K562 (cell line): ENCODE measurements around the gene SLC49A3. TPM values are rescaled to one million over a fixed set of nuclear protein-coding genes. Genes with fewer than 3 reads are reported as not detected.
A peak's percentile ranks its signal among the peaks of the same experiment; 100 is the strongest.

Source experiments
- ATAC-seq: fragments of 200-7000 bp; cut with Tn5 transposase; 3 replicates; pipeline ENCODE4 v1.9.1; 2020; ENCODE audit warnings: moderate library complexity
- BruUV-seq: library from RNA; stranded (reverse); fragments of 400-500 nt; replicated peaks from 2 replicates; lab custom pipeline; 2021; lab: Mats Ljungman, UMichigan
- CTCF ChIA-PET: fragments of 300-600 bp; formaldehyde crosslinking; extraction: SDS; loops from one replicate; lab custom pipeline; 2021; ENCODE audit warnings: low intra/inter-chr PET ratio; lab: Yijun Ruan, JAX
- POLR2A ChIA-PET: fragments of 300-600, 350-650 bp; sonication (Branson Sonifier 250); formaldehyde crosslinking; extraction: SDS; loops from one replicate; lab custom pipeline; 2021; ENCODE audit warnings: antibody characterized with exemption, inconsistent platforms; lab: Yijun Ruan, JAX
- DNase-seq, 4 experiments: peaks; one replicate each; pipeline versions ENCODE4 v3.0.0 to v3.0.0-alpha.2; 2011 to 2018; ENCODE audit warnings: low spot score in 3 of 4, mixed read lengths in 3 of 4; ENCODE audit errors: extremely low read depth in 1 of 4
- FAIRE-seq: peaks from 2 replicates; lab custom pipeline; 2011; peaks lifted over from hg19 to GRCh38; lab: Jason Lieb, UNC
- H2AFZ ChIP-seq: 2 replicates; pipeline ENCODE4 v1.6.0; 2011; ENCODE audit warnings: low read depth, low read length, control low read depth, inconsistent platforms
- H3K27ac ChIP-seq: fragments of 200-600 bp; 3 replicates; pipeline ENCODE4 v1.8.0; 2011; ENCODE audit warnings: low read depth, mild to moderate bottlenecking, control low read depth, inconsistent platforms, low read length, moderate library complexity, mixed read lengths; ENCODE audit errors: extremely low read depth
- H3K27me3 ChIP-seq, 2 experiments: fragments of 300-600 bp in 1 of 2; 2 replicates in 1 of 2; 3 replicates in 1 of 2; pipeline versions ENCODE4 v1.6.0 to v1.8.0; 2011; ENCODE audit warnings: inconsistent platforms in 2 of 2, low read length in 2 of 2, mild to moderate bottlenecking in 1 of 2, mixed read lengths in 1 of 2, moderate library complexity in 1 of 2; ENCODE audit not compliant: control insufficient read depth in 2 of 2, insufficient read depth in 2 of 2
- H3K36me3 ChIP-seq: fragments of 300-600 bp; 3 replicates; pipeline ENCODE4 v1.8.0; 2011; ENCODE audit warnings: mild to moderate bottlenecking, low read length, inconsistent platforms; ENCODE audit not compliant: control insufficient read depth, insufficient read depth
- H3K4me1 ChIP-seq, 2 experiments: fragments of 200-600 bp in 1 of 2; replicated peaks in 1 of 2; 2 replicates in 1 of 2; 3 replicates in 1 of 2; pipeline versions ENCODE4 v1.5.1 to v1.8.0; 2011; ENCODE audit warnings: inconsistent platforms in 2 of 2, low read length in 2 of 2, mild to moderate bottlenecking in 1 of 2, mixed read lengths in 1 of 2, moderate library complexity in 1 of 2; ENCODE audit not compliant: control insufficient read depth in 2 of 2, insufficient read depth in 2 of 2
- H3K4me2 ChIP-seq: 2 replicates; pipeline ENCODE4 v1.6.1; 2011; ENCODE audit warnings: low read length, control low read depth, inconsistent platforms, mixed read lengths; ENCODE audit not compliant: insufficient read depth
- H3K4me3 ChIP-seq: fragments of 200-600 bp; sonication (generic), shearing (Covaris generic); 2 replicates; pipeline ENCODE4 v1.5.1; 2016; ENCODE audit warnings: control low read depth, inconsistent platforms
- H3K79me2 ChIP-seq: fragments of 200-600 bp; 3 replicates; pipeline ENCODE4 v1.8.0; 2011; ENCODE audit warnings: low read length, inconsistent platforms; ENCODE audit not compliant: control insufficient read depth, insufficient read depth
- H3K9ac ChIP-seq, 2 experiments: 2 replicates each; pipeline versions ENCODE4 v1.6.0 to v1.6.1; 2011; ENCODE audit warnings: low read depth in 2 of 2, low read length in 2 of 2, control low read depth in 1 of 2, inconsistent platforms in 1 of 2, mild to moderate bottlenecking in 1 of 2, mixed read lengths in 1 of 2; ENCODE audit not compliant: insufficient read depth in 1 of 2
- H3K9me1 ChIP-seq: one replicate; pipeline ENCODE4 v1.6.0; 2011; ENCODE audit warnings: inconsistent platforms, mild to moderate bottlenecking, low read length, moderate library complexity; ENCODE audit not compliant: control insufficient read depth, insufficient read depth
- H3K9me3 ChIP-seq: replicated peaks from 2 replicates; pipeline ENCODE4 v1.5.1; 2011; ENCODE audit warnings: low read depth, low read length, inconsistent platforms; ENCODE audit not compliant: control insufficient read depth, insufficient read depth
- H4K20me1 ChIP-seq: replicated peaks from 2 replicates; pipeline ENCODE4 v1.6.1; 2011; ENCODE audit warnings: low read length, inconsistent platforms, mixed read lengths; ENCODE audit not compliant: control insufficient read depth, insufficient read depth
- KAT2B ChIP-seq: IDR thresholded peaks from one replicate; pipeline ENCODE4 v1.6.1; 2012; ENCODE audit warnings: low read depth, mild to moderate bottlenecking, control low read depth, inconsistent platforms, low read length, moderate library complexity
- NEUROD1 ChIP-seq: fragments of 150-350 bp; IDR thresholded peaks from 2 replicates; pipeline ENCODE4 v1.6.1; 2014; ENCODE audit warnings: borderline replicate concordance, low read length, low read depth; ENCODE audit not compliant: partially characterized antibody
- PRMT5 ChIP-seq: sonication (generic); formaldehyde crosslinking; IDR thresholded peaks from 2 replicates; pipeline ENCODE4 v1.5.0; 2020; ENCODE audit warnings: missing genetic modification reagents
- ZBTB7A ChIP-seq: IDR thresholded peaks from 2 replicates; pipeline ENCODE4 v1.6.1; 2011; ENCODE audit warnings: low read depth, mild to moderate bottlenecking, low read length, moderate library complexity, borderline replicate concordance; ENCODE audit not compliant: control insufficient read depth
- WGBS: fragments of 100-300 bp; shearing (Covaris generic); methylation state at CpG from one replicate; pipeline ENCODE4 v1.1.6; 2016; ENCODE audit warnings: low coverage, mixed read lengths; ENCODE audit not compliant: insufficient coverage; ENCODE audit errors: missing lambda C conversion rate; 5-methylcytosine and 5-hydroxymethylcytosine counted together
- in situ Hi-C: fragments of 300-500 bp; cut with MboI; formaldehyde crosslinking; loops from 4 replicates; pipeline ENCODE4 v1.15.0; 2018; ENCODE audit warnings: inconsistent platforms, mixed read lengths
- intact Hi-C: fragments of 100-400 bp; cut with micrococcal nuclease; formaldehyde crosslinking; loops from 2 replicates; pipeline ENCODE4 v1.14.2; 2022
- polyA plus RNA-seq, 8 experiments: library from polyadenylated mRNA; depleted of rRNA in 4 of 8; stranded (reverse) in 5 of 8; unstranded in 3 of 8; fragments of >200 nt; fragmentation: Nextera tagmentation in 2 of 8; fragmentation: Illumina TruSeq in 1 of 8; extraction: Ambion mirVana in 2 of 8; extraction: Trizol in 1 of 8; gene quantifications; 2 replicates each; pipeline versions ENCODE4 v1.2.1 to v1.2.3, GENCODE V29; 2011 to 2014; ENCODE audit warnings: inconsistent platforms in 1 of 8, missing spikeins in 1 of 8
- total RNA-seq, 7 experiments: library from RNA; depleted of rRNA in 6 of 7; stranded (reverse); fragments of >200 nt in 6 of 7; fragmentation: Illumina TruSeq in 2 of 7; extraction: Trizol in 2 of 7; gene quantifications; 2 replicates each; pipeline versions ENCODE4 v1.2.1 to v1.2.3, GENCODE V29; 2011 to 2021; ENCODE audit warnings: low replicate concordance in 1 of 7
- TF ChIP-seq, protein P1 (sequence below): sonication (generic); formaldehyde crosslinking; IDR thresholded peaks from 2 replicates; pipeline ENCODE4 v1.8.1; 2023; ENCODE audit warnings: mild to moderate bottlenecking, missing genetic modification reagents, moderate library complexity
- TF ChIP-seq, protein P2 (sequence below): fragments of 200-600 bp; sonication (generic); IDR thresholded peaks from one replicate; pipeline ENCODE4 v1.6.1; 2012; ENCODE audit warnings: mild to moderate bottlenecking, low read depth, low read length, inconsistent platforms

The SLC49A3 gene
- total and polyA plus RNA-seq, 9 of the 15 experiments (the other 6 are each of a cell fraction or from before 2014, with no cell fraction given), result 0.24 to 0.41 TPM; not detected in 7

DNA sequence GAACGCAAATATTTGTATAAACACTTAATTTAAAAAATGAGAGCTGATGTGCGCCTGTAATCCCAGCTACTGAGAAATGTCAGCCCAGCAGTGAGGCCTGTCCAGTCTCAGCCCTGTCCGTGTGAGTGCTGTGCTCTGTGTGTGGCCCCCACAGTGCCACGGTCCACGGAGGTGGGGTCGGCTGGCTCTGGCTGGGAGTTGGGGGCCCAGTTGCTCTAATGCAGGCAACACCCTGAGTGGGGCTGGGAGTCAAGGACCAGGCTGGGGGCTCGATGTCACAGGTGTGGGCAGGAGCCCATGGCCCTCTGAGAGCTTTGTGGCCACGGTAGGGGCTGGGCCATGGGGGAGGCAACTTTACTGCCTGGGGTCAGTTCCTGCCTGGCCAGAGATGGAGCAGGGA is 29.5 kb upstream of the SLC49A3 start:
- TF ChIP-seq PRMT5 (CRISPR knock-in tag) (no peak), NEUROD1 (no peak), KAT2B (no peak), ZBTB7A (no peak)
- TF ChIP-seq, protein P1, sequence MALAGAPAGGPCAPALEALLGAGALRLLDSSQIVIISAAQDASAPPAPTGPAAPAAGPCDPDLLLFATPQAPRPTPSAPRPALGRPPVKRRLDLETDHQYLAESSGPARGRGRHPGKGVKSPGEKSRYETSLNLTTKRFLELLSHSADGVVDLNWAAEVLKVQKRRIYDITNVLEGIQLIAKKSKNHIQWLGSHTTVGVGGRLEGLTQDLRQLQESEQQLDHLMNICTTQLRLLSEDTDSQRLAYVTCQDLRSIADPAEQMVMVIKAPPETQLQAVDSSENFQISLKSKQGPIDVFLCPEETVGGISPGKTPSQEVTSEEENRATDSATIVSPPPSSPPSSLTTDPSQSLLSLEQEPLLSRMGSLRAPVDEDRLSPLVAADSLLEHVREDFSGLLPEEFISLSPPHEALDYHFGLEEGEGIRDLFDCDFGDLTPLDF (CRISPR knock-in tag), result no peak
- TF ChIP-seq, protein P2, sequence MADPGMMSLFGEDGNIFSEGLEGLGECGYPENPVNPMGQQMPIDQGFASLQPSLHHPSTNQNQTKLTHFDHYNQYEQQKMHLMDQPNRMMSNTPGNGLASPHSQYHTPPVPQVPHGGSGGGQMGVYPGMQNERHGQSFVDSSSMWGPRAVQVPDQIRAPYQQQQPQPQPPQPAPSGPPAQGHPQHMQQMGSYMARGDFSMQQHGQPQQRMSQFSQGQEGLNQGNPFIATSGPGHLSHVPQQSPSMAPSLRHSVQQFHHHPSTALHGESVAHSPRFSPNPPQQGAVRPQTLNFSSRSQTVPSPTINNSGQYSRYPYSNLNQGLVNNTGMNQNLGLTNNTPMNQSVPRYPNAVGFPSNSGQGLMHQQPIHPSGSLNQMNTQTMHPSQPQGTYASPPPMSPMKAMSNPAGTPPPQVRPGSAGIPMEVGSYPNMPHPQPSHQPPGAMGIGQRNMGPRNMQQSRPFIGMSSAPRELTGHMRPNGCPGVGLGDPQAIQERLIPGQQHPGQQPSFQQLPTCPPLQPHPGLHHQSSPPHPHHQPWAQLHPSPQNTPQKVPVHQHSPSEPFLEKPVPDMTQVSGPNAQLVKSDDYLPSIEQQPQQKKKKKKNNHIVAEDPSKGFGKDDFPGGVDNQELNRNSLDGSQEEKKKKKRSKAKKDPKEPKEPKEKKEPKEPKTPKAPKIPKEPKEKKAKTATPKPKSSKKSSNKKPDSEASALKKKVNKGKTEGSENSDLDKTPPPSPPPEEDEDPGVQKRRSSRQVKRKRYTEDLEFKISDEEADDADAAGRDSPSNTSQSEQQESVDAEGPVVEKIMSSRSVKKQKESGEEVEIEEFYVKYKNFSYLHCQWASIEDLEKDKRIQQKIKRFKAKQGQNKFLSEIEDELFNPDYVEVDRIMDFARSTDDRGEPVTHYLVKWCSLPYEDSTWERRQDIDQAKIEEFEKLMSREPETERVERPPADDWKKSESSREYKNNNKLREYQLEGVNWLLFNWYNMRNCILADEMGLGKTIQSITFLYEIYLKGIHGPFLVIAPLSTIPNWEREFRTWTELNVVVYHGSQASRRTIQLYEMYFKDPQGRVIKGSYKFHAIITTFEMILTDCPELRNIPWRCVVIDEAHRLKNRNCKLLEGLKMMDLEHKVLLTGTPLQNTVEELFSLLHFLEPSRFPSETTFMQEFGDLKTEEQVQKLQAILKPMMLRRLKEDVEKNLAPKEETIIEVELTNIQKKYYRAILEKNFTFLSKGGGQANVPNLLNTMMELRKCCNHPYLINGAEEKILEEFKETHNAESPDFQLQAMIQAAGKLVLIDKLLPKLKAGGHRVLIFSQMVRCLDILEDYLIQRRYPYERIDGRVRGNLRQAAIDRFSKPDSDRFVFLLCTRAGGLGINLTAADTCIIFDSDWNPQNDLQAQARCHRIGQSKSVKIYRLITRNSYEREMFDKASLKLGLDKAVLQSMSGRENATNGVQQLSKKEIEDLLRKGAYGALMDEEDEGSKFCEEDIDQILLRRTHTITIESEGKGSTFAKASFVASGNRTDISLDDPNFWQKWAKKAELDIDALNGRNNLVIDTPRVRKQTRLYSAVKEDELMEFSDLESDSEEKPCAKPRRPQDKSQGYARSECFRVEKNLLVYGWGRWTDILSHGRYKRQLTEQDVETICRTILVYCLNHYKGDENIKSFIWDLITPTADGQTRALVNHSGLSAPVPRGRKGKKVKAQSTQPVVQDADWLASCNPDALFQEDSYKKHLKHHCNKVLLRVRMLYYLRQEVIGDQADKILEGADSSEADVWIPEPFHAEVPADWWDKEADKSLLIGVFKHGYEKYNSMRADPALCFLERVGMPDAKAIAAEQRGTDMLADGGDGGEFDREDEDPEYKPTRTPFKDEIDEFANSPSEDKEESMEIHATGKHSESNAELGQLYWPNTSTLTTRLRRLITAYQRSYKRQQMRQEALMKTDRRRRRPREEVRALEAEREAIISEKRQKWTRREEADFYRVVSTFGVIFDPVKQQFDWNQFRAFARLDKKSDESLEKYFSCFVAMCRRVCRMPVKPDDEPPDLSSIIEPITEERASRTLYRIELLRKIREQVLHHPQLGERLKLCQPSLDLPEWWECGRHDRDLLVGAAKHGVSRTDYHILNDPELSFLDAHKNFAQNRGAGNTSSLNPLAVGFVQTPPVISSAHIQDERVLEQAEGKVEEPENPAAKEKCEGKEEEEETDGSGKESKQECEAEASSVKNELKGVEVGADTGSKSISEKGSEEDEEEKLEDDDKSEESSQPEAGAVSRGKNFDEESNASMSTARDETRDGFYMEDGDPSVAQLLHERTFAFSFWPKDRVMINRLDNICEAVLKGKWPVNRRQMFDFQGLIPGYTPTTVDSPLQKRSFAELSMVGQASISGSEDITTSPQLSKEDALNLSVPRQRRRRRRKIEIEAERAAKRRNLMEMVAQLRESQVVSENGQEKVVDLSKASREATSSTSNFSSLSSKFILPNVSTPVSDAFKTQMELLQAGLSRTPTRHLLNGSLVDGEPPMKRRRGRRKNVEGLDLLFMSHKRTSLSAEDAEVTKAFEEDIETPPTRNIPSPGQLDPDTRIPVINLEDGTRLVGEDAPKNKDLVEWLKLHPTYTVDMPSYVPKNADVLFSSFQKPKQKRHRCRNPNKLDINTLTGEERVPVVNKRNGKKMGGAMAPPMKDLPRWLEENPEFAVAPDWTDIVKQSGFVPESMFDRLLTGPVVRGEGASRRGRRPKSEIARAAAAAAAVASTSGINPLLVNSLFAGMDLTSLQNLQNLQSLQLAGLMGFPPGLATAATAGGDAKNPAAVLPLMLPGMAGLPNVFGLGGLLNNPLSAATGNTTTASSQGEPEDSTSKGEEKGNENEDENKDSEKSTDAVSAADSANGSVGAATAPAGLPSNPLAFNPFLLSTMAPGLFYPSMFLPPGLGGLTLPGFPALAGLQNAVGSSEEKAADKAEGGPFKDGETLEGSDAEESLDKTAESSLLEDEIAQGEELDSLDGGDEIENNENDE, result no peak
- TF ChIP-seq, all 486 proteins: peak for 0
- no peaks in the 10 kb centered on the region for H3K27me3 ChIP-seq
- in situ Hi-C loops (no loop called here), intact Hi-C loops (no loop called here)
- peaks cover 25% of the 10 kb centered on the region; the same call in 2 of the 3 replicates for H3K36me3 ChIP-seq
- no peak overlapping the region for H3K4me3 ChIP-seq
- WGBS, result 87% methylated on average over 8 of the region's 8 CpGs
- POLR2A ChIA-PET, result interaction anchor here (1.0 kb wide), 1 partner anchor 13 kb away, joined by 4 read pairs; no protein-coding TSS in a partner anchor
- 0 out of 4 replicates have a peak overlapping the region, but pooled peaks of 1 of the 2 experiments have one; percentile 10 for H3K9ac ChIP-seq
- no peak overlapping the region for H3K4me2 ChIP-seq
- H3K9me3 ChIP-seq, result peaks cover 1% of the 10 kb centered on the region
- ATAC-seq (no peak), FAIRE-seq (no peak), DNase-seq (no peak)
- CTCF ChIA-PET, result no interaction called here
- H4K20me1 ChIP-seq, result no peaks in the 10 kb centered on the region
- no peaks in the 10 kb centered on the region for H3K9me1 ChIP-seq
- H3K27ac ChIP-seq, result no peak overlapping the region
- H2AFZ ChIP-seq, result no peak overlapping the region
- BruUV-seq, result TSS peak; percentile 28
- H3K79me2 ChIP-seq, result peaks cover 64% of the 10 kb centered on the region
- peaks cover 0 to 35% of the 10 kb centered on the region in 2 experiments; a peak in 2 of 5 replicates for H3K4me1 ChIP-seq
